GM18868 (cell line): ENCODE data around the gene SLC6A5.

Experiments used
- ATAC-seq: cut with Tn5 transposase; IDR thresholded peaks from one replicate; pipeline ENCODE4 v1.9.1; 2021; ENCODE audit warnings: mild to moderate bottlenecking, moderate library complexity; ENCODE audit not compliant: unreplicated experiment

The SLC6A5 gene

GRCh38 chr11:20596205-20597153 is 2.9 kb upstream of the SLC6A5 start:
- peak; percentile 32 for ATAC-seq

DNA sequence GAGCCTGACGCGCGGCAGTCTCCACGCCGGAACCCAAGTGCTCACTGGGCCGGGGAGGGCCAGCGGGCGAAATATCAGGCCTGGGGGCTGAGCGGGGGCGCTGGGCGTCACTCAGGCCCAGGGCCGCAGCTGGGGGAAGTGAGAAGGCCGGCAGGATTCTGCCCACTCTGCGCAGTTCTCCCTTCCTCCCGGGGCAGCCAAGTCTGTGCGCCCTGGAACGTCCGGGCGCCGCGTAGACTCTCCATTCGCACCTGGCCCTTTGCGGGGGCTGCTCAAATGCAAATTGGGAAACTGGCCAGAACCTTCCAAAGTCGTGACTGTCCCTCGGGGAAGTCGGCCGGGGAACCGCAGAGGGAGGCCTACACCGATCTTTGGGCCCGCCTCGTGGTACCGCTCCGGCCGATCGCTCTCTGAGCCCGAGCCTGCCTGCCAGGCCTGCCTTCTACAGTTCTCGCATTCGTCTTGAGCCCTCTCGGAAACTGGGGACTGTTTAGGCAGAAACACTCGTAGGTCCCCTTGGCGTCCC is 2.2 kb upstream of the SLC6A5 start:
- no peak for ATAC-seq

DNA sequence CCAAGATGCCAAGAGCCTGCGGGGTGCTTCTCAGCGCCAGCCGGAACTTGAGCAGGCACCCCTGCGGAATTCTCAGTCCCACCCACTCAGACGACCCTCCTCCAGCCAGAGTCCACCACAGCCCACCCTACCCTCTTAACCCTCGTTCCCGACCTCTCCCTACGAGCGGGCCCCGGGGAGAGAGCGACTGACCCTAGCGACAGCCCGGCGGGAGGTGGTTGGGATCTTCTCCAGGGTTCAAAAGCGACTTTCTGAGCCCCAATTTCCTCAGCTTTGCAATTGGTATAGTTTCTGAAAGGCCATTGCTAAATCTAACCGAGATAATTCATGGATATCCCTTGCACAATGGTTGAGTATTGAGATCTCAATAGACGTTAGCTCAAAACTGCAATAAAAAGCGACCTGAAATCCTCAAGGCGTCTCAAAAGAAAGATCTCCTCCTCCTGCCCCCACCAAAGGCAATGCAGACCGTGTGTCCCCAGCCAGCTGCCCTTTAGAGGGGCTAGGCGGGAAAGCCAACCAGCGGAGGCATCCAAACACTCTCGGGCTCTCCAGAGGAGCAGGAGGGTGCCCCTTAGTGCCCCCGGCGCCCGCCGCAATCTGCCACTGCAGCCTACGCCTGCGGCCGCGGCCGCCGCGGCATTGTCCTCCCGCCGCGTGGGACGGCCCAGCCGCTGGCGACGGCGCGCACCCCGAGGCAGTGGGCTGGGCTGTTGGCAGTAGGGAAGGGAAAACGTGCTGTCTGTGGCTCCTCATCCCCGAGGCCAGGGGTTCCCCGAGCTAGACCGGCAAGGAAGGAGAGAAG is 1.5 kb upstream of the SLC6A5 start:
- ATAC-seq, result no peak

DNA sequence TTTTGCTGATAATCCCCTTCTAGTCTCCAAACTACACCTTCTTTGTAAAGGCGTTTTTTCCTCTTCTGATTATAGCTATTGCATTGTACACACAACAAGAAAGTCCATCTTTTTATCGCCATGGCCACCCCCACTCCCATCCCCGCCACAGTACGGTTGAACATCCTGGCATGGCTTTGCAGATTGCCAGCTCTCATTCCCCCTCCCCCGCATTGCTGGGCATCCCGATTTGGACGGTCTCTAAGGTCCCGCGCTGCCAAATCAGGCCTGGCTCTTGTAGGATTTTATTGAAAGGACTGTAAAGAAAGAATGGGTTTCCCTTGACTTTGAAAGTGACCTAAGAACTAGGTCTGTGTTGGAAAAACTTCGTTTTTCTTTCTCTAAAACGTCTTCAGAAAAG is 916 bp upstream of the SLC6A5 start:
- ATAC-seq, result no peak

DNA sequence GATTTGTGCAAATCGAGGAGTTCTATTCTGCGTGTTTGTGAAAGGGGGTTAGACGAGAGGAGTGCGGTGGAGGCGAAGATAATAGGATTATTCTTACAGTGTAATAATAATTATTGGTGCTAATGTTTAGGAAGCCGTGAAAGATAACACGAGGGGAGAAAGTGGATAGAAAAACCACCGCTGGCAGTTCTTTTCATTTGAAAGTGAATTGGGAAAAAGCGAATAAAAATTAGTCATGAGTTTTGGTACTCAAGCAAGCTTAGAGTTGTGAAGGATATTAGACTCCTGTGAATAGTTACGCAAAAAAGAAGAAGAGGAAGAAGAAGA is 575 bp downstream of the SLC6A5 start:
- ATAC-seq, result no peak

- no peak for ATAC-seq
Measured at GRCh38 chr11:20600551-20600950, 1.1 kb downstream of the SLC6A5 start.

DNA sequence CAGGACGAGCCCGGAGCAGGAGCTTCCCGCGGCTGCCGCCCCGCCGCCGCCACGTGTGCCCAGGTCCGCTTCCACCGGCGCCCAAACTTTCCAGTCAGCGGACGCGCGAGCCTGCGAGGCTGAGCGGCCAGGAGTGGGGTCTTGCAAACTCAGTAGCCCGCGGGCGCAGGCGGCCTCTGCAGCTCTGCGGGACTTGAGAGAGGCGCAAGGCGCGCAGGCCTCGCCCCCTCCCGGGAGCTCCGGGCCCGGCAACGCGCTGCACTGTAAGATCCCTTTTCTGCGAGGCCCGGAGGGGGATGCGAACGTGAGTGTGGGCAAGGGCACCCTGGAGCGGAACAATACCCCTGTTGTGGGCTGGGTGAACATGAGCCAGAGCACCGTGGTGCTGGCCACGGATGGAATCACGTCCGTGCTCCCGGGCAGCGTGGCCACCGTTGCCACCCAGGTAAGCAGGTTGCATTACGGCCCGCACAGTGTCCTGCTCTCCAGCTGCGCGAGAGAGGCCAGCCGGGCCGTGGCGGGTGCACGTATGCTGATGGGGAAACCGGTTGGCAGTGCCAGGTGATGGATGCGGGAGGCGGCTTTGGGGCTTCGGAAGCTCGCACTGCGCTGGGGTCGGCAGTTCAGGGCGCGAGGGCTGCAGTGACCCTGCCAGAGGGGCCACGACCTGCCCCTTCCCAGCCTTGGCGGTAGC is 2.0 kb downstream of the SLC6A5 start:
- no peak for ATAC-seq

- no peak for ATAC-seq
Measured at GRCh38 chr11:20604295-20604803, 4.9 kb downstream of the SLC6A5 start.

GRCh38 chr11:20604864-20605601 is 5.6 kb downstream of the SLC6A5 start:
- no peak for ATAC-seq

- ATAC-seq, result no peak
Measured at GRCh38 chr11:20605602-20606091, 6.2 kb downstream of the SLC6A5 start.

DNA sequence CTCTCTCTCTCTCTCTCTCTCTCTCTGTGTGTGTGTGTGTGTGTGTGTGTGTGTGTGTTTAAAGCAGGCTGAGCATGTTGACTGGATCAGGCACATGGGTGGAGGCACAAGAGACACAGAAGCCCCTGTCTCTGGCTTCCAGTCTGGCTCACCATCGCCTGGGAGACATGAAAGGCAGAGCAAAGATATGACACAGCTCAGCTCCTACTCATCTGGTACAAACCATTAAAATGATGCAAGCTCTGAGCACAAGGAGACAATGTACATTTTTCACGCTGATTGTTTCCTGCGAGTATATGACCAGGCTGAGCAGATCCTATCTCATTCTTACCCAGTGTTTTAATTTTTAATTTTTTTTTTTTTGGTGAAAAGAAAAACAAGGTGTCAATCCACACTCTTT is 9.5 kb downstream of the SLC6A5 start:
- no peak for ATAC-seq

DNA sequence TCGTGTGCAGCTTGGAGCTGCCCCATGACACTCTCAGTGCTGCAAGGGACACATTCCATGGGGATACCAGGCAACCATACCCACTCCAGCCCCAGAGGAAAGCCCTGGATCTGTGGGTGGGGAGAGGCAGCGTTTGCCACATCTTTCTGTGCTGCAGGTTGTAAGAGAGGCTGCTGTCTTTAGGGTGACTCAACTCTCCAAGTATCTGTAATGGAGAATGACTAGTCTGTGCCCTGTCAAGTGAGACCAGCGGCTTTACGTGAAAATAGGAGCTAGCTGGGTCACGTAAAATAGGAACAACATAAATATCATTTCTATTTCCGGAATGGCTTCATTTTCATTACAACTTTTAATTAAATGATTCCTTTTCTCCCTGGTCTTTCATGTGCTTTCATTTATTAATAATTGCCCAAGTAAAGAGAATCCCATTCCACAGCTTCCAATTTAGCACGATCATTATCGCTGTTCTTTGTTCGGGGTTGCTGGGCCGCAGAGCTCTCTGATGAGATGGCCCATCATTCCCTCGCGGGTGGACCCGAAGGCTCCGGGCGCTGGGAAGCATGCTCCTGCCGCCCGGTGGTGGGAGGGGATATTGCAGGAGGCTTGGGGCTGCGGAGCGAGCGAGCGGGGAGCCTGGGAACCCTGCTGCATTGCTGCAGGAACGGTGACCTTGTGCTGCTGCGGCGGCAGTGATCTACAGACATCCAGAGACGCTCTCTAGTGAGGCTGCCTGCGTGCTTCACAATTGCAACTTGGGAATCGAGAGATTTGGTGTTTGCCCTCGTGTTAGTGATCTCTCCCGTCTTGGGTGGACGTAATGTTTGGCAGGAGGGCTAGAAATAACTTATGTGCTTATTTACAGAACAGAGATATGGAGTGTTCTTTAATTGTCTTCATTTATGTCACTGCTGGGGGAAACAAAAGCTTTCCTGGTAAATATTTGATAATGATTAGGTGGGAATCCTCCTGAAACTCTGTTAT is 10.6 kb downstream of the SLC6A5 start:
- ATAC-seq, result peak; percentile 100

DNA sequence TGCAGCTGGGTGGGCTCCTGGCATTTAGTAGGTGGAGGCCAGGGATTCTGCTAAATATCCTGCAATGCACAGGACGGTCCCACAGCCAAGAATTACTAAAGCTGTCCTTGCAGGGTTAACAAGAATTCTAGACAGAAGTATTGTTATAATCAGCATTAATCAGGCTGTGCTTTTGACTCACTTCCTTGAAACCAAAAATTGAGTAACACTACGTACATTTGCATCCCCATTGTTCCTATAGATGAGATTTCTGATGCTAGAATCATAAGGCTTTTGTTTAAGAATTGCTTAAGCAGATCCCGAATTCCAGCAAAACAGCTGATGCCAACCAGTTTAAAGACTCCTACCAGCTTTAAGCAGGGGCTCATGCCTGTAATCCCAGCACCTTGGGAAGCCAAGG is 11.4 kb downstream of the SLC6A5 start:
- ATAC-seq, result no peak

GRCh38 chr11:20611445-20611844 is 12.0 kb downstream of the SLC6A5 start:
- ATAC-seq, result no peak

GRCh38 chr11:20611892-20612291 is 12.5 kb downstream of the SLC6A5 start:
- no peak for ATAC-seq

GRCh38 chr11:20612416-20612815 is 13.0 kb downstream of the SLC6A5 start:
- no peak for ATAC-seq

DNA sequence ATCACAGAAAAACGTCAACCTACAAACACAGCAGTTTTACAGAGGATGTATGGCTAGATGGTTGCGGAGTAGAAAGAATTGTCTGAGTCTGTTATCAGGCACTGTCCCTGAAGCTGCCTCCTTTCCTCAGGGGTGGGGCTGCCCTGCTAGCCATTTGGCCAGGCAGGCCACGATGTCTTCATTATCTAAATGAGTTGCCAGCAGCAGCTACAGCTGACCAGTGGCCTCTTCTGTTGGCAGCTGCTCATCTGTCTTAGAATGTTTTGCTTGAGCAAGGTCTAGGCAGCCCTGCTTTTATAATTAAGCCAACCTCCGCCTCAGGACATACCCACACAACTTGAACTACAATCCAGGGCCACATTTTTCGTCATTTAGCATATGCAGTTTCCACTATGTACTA is 17.5 kb downstream of the SLC6A5 start:
- no peak for ATAC-seq

DNA sequence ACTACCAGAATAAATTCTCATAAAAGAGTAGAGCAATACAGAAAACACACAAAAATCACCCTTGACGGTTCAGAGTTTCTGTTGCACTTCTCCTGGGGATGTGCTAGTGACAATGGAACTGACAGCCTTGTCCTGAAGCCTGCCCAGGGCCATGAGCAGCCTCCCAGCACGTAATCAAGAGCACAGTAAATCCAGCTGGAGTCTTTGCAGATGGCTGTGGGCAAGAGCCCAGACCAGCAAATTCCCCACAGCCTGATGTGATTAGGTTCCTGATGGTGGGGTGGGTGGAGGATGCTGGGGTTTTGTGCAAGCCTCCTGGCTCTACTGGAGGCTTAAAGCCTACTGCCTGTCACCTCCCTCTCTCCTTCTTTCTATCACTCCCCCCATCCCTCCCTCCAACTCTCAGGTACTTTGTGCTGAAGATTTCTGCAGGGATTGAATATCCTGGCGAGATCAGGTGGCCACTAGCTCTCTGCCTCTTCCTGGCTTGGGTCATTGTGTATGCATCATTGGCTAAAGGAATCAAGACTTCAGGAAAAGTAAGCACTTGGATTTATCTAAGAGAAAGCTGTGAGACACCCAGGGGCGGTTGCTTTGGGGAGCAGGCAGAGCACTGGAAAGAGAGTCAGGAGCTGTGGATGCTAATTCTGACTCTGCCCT is 18.1 kb downstream of the SLC6A5 start:
- no peak for ATAC-seq
